HG03439 (cell line): Measurements from ENCODE around the gene SH3TC2.
"Not testable (repeated sequence)": the region's sequence is repeated elsewhere in the genome, so short reads cannot be mapped to it uniquely, and the experiment has no call there.

Experiments
- ATAC-seq: cut with Tn5 transposase; IDR thresholded peaks from one replicate; pipeline ENCODE4 v1.9.1; 2021; ENCODE audit warnings: mild to moderate bottlenecking, moderate library complexity; ENCODE audit not compliant: unreplicated experiment

Gene SH3TC2

GRCh38 chr5:149063017-149063687 lies at the start of gene SH3TC2:
SH3TC2 (minus strand) TSS chr5:149063062; CDS start chr5:149063022, 40 bp downstream.
- ATAC-seq = no peak

DNA sequence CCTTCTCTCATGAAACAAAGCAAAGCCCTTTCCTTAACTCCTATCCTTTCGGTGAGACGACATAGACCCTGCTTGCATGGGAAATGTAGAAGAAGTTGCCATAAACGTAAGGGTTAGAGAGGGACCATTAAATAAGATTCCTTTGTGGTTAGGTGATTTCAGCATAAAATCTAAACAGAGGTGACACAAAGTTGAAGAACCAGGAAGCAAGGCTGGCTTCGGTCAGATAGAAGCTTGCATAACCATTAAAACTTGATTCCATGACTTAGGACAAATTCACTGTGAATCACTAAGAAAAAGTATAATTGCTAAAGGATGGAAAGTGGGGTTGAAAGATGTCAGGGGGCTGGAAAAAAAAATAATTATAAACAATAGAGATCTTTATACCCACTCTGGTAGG lies 47.5 kb upstream of the SH3TC2 start:
- no peak for ATAC-seq

- ATAC-seq = no peak
Measured at GRCh38 chr5:149108651-149109280, 45.9 kb upstream of the SH3TC2 start.

DNA sequence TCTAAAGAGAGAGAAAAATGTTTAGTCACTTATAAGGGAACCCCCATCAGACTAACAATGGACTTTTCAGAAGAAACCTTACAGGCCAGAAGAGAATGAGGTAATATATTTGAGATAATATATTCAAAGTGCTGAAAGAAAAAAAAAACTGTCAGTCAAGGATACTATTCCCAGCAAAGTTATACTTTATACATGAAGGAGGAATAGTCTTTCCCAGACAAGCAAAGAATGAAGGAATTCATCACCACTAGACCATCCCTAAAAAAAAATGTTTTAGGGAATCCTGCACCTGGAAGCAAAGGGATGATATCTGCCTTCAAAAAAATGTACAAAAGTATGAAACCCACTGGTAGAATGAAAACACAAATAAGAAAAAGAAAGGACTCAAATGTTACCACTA lies 37.5 kb upstream of the SH3TC2 start:
- no peak for ATAC-seq

DNA sequence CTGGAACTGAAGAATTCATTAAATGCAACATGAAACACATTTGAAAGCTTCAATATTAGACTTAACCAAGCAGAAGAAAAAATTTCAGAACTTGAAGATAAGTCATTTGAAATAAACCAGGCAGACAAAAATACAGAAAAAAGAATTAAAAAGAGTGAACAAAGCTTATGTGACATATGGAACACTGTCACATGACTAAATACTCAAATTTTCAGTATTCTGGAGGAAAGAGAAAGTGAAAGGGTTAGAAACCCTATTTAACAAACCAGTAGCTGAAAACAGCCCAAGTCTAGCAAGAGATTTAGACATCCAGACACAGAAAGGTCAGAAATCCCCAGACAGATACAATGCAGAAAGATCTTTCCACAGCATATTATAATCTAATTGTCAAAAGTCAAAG lies 37.1 kb upstream of the SH3TC2 start:
- no peak for ATAC-seq

DNA sequence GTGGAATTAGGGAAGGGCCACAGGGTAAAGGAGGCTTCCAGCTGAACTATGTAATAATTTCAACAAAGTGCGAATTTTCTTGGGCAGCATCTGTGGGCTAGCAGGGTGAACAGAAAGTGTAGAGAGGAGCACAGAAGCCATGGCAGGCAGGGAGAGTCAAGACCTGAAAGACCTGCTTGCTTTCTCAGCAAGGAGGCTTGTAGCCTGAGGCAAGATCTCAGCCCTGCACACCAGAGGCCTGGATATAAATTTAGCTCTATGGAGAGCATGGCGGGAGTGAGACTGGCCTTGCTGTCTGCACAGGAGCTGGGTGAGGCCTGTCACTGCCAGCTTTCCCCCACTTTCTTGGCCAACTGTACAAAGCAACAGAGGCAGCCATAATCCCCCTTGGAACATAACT lies 32.1 kb upstream of the SH3TC2 start:
- no peak for ATAC-seq

DNA sequence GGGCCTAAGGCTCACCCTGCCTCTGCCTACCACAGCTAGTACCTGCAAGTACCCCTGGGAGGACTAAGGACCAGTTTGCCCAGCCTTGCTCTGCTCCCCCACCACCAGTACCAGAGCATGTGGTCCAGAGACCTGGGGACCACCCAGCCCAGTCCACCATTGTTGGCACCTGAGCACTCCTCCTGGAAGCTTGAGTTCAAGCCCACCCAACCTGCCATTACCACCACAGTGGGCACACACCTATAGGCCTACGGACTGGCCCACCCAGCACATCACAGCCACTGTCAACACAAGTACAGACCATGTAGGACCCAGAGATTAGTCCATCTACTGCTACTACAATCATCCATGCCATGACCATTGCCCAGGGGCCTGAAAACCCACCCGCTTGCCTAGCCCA lies 30.8 kb upstream of the SH3TC2 start:
- no peak for ATAC-seq

DNA sequence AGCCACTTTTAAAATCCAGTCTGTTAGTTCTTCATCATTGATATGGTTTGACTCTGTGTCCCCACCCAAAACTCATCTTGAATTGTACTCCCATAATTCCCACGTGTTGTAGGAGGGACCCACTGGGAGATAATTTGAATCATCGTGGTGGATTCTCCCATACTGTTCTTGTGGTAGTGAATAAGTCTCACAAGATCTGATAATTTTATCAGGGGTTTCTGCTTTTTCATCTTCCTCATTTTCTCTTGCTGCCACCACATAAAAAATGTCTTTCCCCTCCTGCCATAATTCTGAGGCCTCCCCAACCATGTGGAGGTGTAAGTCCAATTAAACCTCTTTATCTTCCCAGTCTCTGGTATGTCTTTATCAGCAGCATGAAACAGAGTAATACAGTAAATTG lies 26.9 kb upstream of the SH3TC2 start:
- ATAC-seq = no peak

- ATAC-seq = no peak
Measured at GRCh38 chr5:149088686-149089085, 25.8 kb upstream of the SH3TC2 start.

GRCh38 chr5:149083846-149084245 lies 21.0 kb upstream of the SH3TC2 start:
- no peak for ATAC-seq

- ATAC-seq = no peak
Measured at GRCh38 chr5:149082271-149082670, 19.4 kb upstream of the SH3TC2 start.

- ATAC-seq = no peak
Measured at GRCh38 chr5:149080294-149080693, 17.4 kb upstream of the SH3TC2 start.

- ATAC-seq = no peak
Measured at GRCh38 chr5:149079883-149080282, 17.0 kb upstream of the SH3TC2 start.

- not testable (repeated sequence) for ATAC-seq
Measured at GRCh38 chr5:149074071-149074470, 11.2 kb upstream of the SH3TC2 start.

DNA sequence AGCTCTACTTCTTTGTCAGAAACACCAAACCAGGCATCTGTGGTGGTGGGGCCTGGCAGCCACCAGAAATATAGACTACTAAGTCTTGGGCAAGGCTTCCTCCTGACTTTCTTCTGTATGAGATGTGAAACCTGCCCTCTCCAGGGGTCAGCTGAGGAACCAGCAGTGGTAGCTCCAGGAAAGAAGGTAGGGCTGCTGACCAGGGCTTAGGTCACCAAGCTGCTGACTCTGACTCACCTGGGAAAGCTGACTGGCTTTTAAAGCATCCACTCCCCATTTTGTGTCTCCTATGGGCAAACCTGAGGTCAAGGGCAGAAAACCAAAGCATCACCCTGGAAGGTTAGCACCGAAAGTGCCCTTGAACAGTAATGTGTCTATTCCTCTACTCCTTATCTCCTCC lies 10.4 kb upstream of the SH3TC2 start:
- no peak for ATAC-seq

GRCh38 chr5:149072791-149073190 lies 9.9 kb upstream of the SH3TC2 start:
- no peak for ATAC-seq

GRCh38 chr5:149072376-149072775 lies 9.5 kb upstream of the SH3TC2 start:
- ATAC-seq = no peak

- no peak for ATAC-seq
Measured at GRCh38 chr5:149071756-149072155, 8.9 kb upstream of the SH3TC2 start.

GRCh38 chr5:149071216-149071615 lies 8.4 kb upstream of the SH3TC2 start:
- ATAC-seq = no peak

GRCh38 chr5:149069711-149070110 lies 6.8 kb upstream of the SH3TC2 start:
- ATAC-seq = no peak

DNA sequence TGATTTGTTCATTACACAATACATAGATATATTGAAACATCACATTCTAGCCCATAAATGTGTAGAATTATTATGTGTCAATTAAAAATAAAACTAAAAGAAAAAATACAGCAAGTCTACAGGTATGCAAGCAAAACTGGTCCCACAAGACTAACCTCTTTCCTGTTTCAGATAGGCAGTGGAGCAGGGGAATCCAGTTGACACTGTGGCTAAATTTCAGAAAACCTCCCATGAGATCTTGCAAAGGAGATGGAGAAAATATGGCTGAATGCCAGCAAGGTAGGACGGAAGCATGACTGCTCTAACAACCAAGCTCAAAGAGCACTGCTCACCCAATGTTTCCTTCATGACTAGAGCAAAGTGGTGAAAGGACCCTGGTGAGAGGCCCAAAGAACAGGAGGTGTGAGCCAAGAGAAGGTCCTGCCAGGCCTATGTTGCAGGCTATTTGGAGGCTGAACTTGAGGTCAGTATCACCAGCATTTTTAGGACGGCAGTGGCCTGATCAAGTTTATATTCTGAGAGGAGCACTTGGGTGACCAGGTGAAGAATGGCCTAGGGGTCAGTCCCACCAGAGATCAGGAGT lies 1.1 kb upstream of the SH3TC2 start:
- no peak for ATAC-seq

GRCh38 chr5:149062371-149063016 lies 368 bp downstream of the SH3TC2 start:
- ATAC-seq = no peak
